ENCODE results near the gene KSR2. TPM values are rescaled to one million over a fixed set of nuclear protein-coding genes. Genes with fewer than 3 reads are reported as not detected.

The KSR2 gene
- total RNA-seq, 2 donors from 2014 or later = 1.1 to 2.0 TPM

DNA sequence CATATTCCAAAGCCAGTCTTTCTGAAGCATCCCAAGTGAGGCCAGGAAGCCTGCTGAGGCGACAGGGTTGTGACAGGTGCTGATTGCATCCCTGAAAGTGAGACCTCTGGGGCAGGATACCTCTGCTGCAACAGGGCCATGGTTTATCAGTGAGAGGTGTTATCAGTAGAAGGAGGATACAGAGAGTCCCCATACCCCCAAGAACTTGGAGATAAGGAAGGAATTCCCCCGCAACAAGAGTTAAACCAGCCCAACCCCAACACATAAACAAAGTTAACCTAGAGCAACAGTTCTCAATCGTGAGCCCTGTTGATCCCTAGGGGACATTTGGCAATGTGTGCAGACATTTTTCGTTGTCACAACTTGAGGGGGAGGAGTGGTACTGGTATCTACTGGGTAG is 374.3 kb downstream of the KSR2 start:
- TF ChIP-seq, protein P1, sequence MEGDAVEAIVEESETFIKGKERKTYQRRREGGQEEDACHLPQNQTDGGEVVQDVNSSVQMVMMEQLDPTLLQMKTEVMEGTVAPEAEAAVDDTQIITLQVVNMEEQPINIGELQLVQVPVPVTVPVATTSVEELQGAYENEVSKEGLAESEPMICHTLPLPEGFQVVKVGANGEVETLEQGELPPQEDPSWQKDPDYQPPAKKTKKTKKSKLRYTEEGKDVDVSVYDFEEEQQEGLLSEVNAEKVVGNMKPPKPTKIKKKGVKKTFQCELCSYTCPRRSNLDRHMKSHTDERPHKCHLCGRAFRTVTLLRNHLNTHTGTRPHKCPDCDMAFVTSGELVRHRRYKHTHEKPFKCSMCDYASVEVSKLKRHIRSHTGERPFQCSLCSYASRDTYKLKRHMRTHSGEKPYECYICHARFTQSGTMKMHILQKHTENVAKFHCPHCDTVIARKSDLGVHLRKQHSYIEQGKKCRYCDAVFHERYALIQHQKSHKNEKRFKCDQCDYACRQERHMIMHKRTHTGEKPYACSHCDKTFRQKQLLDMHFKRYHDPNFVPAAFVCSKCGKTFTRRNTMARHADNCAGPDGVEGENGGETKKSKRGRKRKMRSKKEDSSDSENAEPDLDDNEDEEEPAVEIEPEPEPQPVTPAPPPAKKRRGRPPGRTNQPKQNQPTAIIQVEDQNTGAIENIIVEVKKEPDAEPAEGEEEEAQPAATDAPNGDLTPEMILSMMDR (conservative IDR thresholded peaks at IDR 0.05) = no peak
- H3K4me1 Mint-ChIP-seq = peaks cover 58% of the 10 kb centered on the region
- peak overlapping the region; percentile 67 for H3K27ac Mint-ChIP-seq
- Histone ChIP-seq H3K4me1 (ENCODE audit: control insufficient read depth, insufficient read depth, low read length) (peaks cover 10% of the 10 kb centered on the region), H3K4me3 (ENCODE audit: low read length) (no peak overlapping the region), H3K27ac (ENCODE audit: low read depth, low read length) (no peak overlapping the region), H3K27me3 (ENCODE audit: control insufficient read depth, insufficient read depth, low read length, poor library complexity, severe bottlenecking) (no peaks in the 10 kb centered on the region), H3K9ac (ENCODE audit: extremely low read depth, low read length, poor library complexity, severe bottlenecking) (no peak overlapping the region), H3K9me3 (ENCODE audit: control insufficient read depth, low read length) (peaks cover 9% of the 10 kb centered on the region), H3K36me3 (ENCODE audit: control insufficient read depth, insufficient read depth, low read length) (no peaks in the 10 kb centered on the region)
- peaks cover 7% of the 10 kb centered on the region for H3K27me3 Mint-ChIP-seq (ENCODE audit: insufficient read depth)
- peaks cover 2% of the 10 kb centered on the region for H3K9me3 Mint-ChIP-seq
- WGBS, 2 experiments (ENCODE audit: insufficient coverage in 1 of 2, insufficient read length in 1 of 2) = 79 to 92% methylated on average over 2 to 4 of the region's 4 CpGs
- DNase-seq = no peak
- H3K4me3 Mint-ChIP-seq = no peak overlapping the region
- H3K36me3 Mint-ChIP-seq (ENCODE audit: low read depth) = no peaks in the 10 kb centered on the region

DNA sequence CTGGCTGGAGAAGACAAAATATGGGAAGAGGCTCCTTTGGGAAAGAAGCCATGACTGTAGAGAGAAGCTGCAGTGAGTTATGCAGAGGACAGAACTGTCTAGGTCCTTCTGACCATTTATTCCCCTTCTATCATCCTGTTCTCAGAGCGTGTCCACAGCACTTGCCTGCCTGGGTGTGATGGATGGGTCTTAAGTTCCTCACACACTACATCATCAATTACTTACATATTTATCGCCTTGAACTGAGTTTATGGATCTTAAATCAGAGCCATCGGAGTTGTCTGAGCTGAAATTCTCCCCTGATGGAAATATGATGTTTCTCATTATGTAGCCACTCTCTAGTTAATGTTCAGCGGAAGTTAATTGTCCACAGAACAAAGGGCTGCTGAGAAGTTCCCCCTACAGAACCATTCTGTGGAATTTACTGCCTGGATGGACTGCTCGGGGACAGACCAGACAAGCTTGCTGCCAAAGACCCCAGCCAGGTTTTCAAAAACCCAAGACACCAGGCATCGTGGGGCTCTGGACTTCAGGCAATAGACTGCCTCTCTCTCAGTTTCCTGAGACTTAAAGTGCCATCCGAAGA is 374.9 kb downstream of the KSR2 start:
- no peak overlapping the region for H3K27ac ChIP-seq (ENCODE audit: low read depth, low read length)
- H3K36me3 Mint-ChIP-seq (ENCODE audit: low read depth) = no peaks in the 10 kb centered on the region
- H3K27ac Mint-ChIP-seq = no peak overlapping the region
- H3K9ac ChIP-seq (ENCODE audit: extremely low read depth, low read length, poor library complexity, severe bottlenecking) = no peak overlapping the region
- H3K36me3 ChIP-seq (ENCODE audit: control insufficient read depth, insufficient read depth, low read length) = no peaks in the 10 kb centered on the region
- peaks cover 7% of the 10 kb centered on the region for H3K27me3 Mint-ChIP-seq (ENCODE audit: insufficient read depth)
- H3K4me3 Mint-ChIP-seq = no peak overlapping the region
- peaks cover 2% of the 10 kb centered on the region for H3K9me3 Mint-ChIP-seq
- H3K9me3 ChIP-seq (ENCODE audit: control insufficient read depth, low read length) = peaks cover 9% of the 10 kb centered on the region
- no peaks in the 10 kb centered on the region for H3K27me3 ChIP-seq (ENCODE audit: control insufficient read depth, insufficient read depth, low read length, poor library complexity, severe bottlenecking)
- TF ChIP-seq, protein P1 (conservative IDR thresholded peaks at IDR 0.05) = no peak
- WGBS, 2 experiments (ENCODE audit: insufficient coverage in 1 of 2, insufficient read length in 1 of 2) = 88 to 89% methylated on average over 5 to 7 of the region's 7 CpGs
- DNase-seq = peak; percentile 39
- peaks cover 10% of the 10 kb centered on the region for H3K4me1 ChIP-seq (ENCODE audit: control insufficient read depth, insufficient read depth, low read length)
- H3K4me1 Mint-ChIP-seq = peaks cover 53% of the 10 kb centered on the region
- no peak overlapping the region for H3K4me3 ChIP-seq (ENCODE audit: low read length)

DNA sequence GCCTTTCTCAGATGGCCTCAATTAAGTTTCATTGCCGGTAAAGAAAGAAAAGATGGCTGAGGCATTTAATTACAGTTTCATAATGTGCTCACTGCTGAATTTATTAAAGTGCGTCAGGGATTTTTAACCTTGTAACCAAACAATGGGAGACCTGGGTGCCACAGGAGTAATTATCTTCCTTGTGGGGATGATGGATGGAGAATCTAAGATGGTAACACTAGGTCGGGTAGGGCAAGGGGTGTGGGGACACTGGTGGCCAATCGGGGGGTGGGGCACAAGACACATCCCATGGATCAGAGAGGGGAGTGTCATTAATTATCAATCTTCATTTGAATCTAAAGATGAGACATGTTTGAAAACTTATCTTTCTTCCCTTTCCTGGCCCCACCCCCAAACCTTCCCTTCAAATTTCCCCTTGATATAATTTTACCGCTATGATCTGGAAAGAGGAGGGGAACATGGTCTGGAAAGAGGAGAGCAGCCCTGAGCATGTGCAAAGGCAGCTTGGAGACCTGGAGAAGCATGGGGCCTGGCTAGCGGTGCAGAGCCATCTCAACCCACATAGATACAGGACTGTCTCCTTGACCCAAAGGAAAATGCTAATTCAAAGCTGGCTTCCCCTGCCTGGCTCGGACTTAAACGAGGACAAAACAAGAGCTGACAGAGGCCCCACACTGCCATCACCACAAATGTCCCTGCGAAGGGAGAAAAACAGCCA is 376.0 kb downstream of the KSR2 start:
- Histone ChIP-seq H3K4me3 (ENCODE audit: low read length) (no peak overlapping the region), H3K4me1 (ENCODE audit: control insufficient read depth, insufficient read depth, low read length) (peaks cover 10% of the 10 kb centered on the region), H3K27me3 (ENCODE audit: control insufficient read depth, insufficient read depth, low read length, poor library complexity, severe bottlenecking) (no peaks in the 10 kb centered on the region), H3K9me3 (ENCODE audit: control insufficient read depth, low read length) (peaks cover 9% of the 10 kb centered on the region), H3K9ac (ENCODE audit: extremely low read depth, low read length, poor library complexity, severe bottlenecking) (no peak overlapping the region), H3K27ac (ENCODE audit: low read depth, low read length) (no peak overlapping the region), H3K36me3 (ENCODE audit: control insufficient read depth, insufficient read depth, low read length) (no peaks in the 10 kb centered on the region)
- Mint-ChIP-seq H3K27me3 (ENCODE audit: insufficient read depth) (peaks cover 7% of the 10 kb centered on the region), H3K4me1 (peaks cover 48% of the 10 kb centered on the region), H3K4me3 (no peak overlapping the region), H3K27ac (no peak overlapping the region), H3K36me3 (ENCODE audit: low read depth) (no peaks in the 10 kb centered on the region), H3K9me3 (peaks cover 2% of the 10 kb centered on the region)
- TF ChIP-seq, protein P1 (conservative IDR thresholded peaks at IDR 0.05) = no peak
- peak; percentile 74 for DNase-seq
- 68 to 75% methylated on average over 7 to 9 of the region's 9 CpGs for WGBS, 2 experiments (ENCODE audit: insufficient coverage in 1 of 2, insufficient read length in 1 of 2)

Measured in endodermal cell (in vitro differentiated cells).